ENCODE measurements around the gene CAST.

CAST gene

GRCh38 chr5:96709152-96709821, 47.1 kb downstream of the CAST start:
- Histone ChIP-seq H3K27ac (ENCODE audit: low read length) (no peak overlapping the region), H3K36me3 (ENCODE audit: control insufficient read depth in 2 of 2, insufficient read depth in 2 of 2, low read length in 2 of 2) (no peaks in the 10 kb centered on the region), H3K4me3 (ENCODE audit: low read length in 2 of 2) (no peak overlapping the region), H3K27me3 (ENCODE audit: control insufficient read depth in 1 of 2, insufficient read depth in 2 of 2, low read length in 2 of 2) (no peaks in the 10 kb centered on the region), H3K9ac (ENCODE audit: low read length in 2 of 2) (no peak overlapping the region), H3K4me1 (ENCODE audit: control insufficient read depth, insufficient read depth, low read length) (peaks cover 6% of the 10 kb centered on the region), H3K9me3 (ENCODE audit: control insufficient read depth in 2 of 2, low read length in 2 of 2) (no peaks in the 10 kb centered on the region)

- no peak overlapping the region for H3K27ac ChIP-seq (ENCODE audit: low read length)
- H3K27me3 ChIP-seq (ENCODE audit: control insufficient read depth in 1 of 2, insufficient read depth in 2 of 2, low read length in 2 of 2) = no peaks in the 10 kb centered on the region
- H3K4me3 ChIP-seq (ENCODE audit: low read length in 2 of 2) = no peak overlapping the region
- H3K36me3 ChIP-seq (ENCODE audit: control insufficient read depth in 2 of 2, insufficient read depth in 2 of 2, low read length in 2 of 2) = no peaks in the 10 kb centered on the region
- H3K4me1 ChIP-seq (ENCODE audit: control insufficient read depth, insufficient read depth, low read length) = peaks cover 10% of the 10 kb centered on the region
- no peaks in the 10 kb centered on the region for H3K9me3 ChIP-seq (ENCODE audit: control insufficient read depth in 2 of 2, low read length in 2 of 2)
- H3K9ac ChIP-seq (ENCODE audit: low read length in 2 of 2) = no peak overlapping the region
These were observed 50.0 kb downstream of the CAST start for GRCh38 chr5:96712100-96712746.

- Histone ChIP-seq H3K4me1 (ENCODE audit: control insufficient read depth, insufficient read depth, low read length) (peaks cover 6% of the 10 kb centered on the region), H3K9ac (ENCODE audit: low read length in 2 of 2) (no peak overlapping the region), H3K27ac (ENCODE audit: low read length) (peak overlapping the region; percentile 26), H3K4me3 (ENCODE audit: low read length in 2 of 2) (no peak overlapping the region), H3K27me3 (ENCODE audit: control insufficient read depth in 1 of 2, insufficient read depth in 2 of 2, low read length in 2 of 2) (no peaks in the 10 kb centered on the region), H3K36me3 (ENCODE audit: control insufficient read depth in 2 of 2, insufficient read depth in 2 of 2, low read length in 2 of 2) (no peaks in the 10 kb centered on the region), H3K9me3 (ENCODE audit: control insufficient read depth in 2 of 2, low read length in 2 of 2) (no peaks in the 10 kb centered on the region)
These were observed 52.3 kb downstream of the CAST start for GRCh38 chr5:96714450-96714849.

GRCh38 chr5:96714951-96715451, 52.8 kb downstream of the CAST start:
- H3K27me3 ChIP-seq (ENCODE audit: control insufficient read depth in 1 of 2, insufficient read depth in 2 of 2, low read length in 2 of 2) = no peaks in the 10 kb centered on the region
- H3K27ac ChIP-seq (ENCODE audit: low read length) = peak overlapping the region; percentile 26
- no peaks in the 10 kb centered on the region for H3K36me3 ChIP-seq (ENCODE audit: control insufficient read depth in 2 of 2, insufficient read depth in 2 of 2, low read length in 2 of 2)
- H3K9ac ChIP-seq (ENCODE audit: low read length in 2 of 2) = no peak overlapping the region
- no peak overlapping the region for H3K4me3 ChIP-seq (ENCODE audit: low read length in 2 of 2)
- H3K9me3 ChIP-seq (ENCODE audit: control insufficient read depth in 2 of 2, low read length in 2 of 2) = no peaks in the 10 kb centered on the region
- peaks cover 6% of the 10 kb centered on the region for H3K4me1 ChIP-seq (ENCODE audit: control insufficient read depth, insufficient read depth, low read length)

- Histone ChIP-seq H3K9me3 (ENCODE audit: control insufficient read depth in 2 of 2, low read length in 2 of 2) (no peaks in the 10 kb centered on the region), H3K27ac (ENCODE audit: low read length) (peak overlapping the region; percentile 26), H3K27me3 (ENCODE audit: control insufficient read depth in 1 of 2, insufficient read depth in 2 of 2, low read length in 2 of 2) (no peaks in the 10 kb centered on the region), H3K4me1 (ENCODE audit: control insufficient read depth, insufficient read depth, low read length) (peaks cover 6% of the 10 kb centered on the region), H3K4me3 (ENCODE audit: low read length in 2 of 2) (no peak overlapping the region), H3K9ac (ENCODE audit: low read length in 2 of 2) (no peak overlapping the region), H3K36me3 (ENCODE audit: control insufficient read depth in 2 of 2, insufficient read depth in 2 of 2, low read length in 2 of 2) (no peaks in the 10 kb centered on the region)
These were observed 53.8 kb downstream of the CAST start for GRCh38 chr5:96716007-96716406.

GRCh38 chr5:96716716-96717115, 54.5 kb downstream of the CAST start:
- no peaks in the 10 kb centered on the region for H3K9me3 ChIP-seq (ENCODE audit: control insufficient read depth in 2 of 2, low read length in 2 of 2)
- H3K36me3 ChIP-seq (ENCODE audit: control insufficient read depth in 2 of 2, insufficient read depth in 2 of 2, low read length in 2 of 2) = no peaks in the 10 kb centered on the region
- H3K27ac ChIP-seq (ENCODE audit: low read length) = peak overlapping the region; percentile 2
- H3K4me3 ChIP-seq (ENCODE audit: low read length in 2 of 2) = no peak overlapping the region
- H3K27me3 ChIP-seq (ENCODE audit: control insufficient read depth in 1 of 2, insufficient read depth in 2 of 2, low read length in 2 of 2) = no peaks in the 10 kb centered on the region
- peaks cover 10% of the 10 kb centered on the region for H3K4me1 ChIP-seq (ENCODE audit: control insufficient read depth, insufficient read depth, low read length)
- H3K9ac ChIP-seq (ENCODE audit: low read length in 2 of 2) = no peak overlapping the region

GRCh38 chr5:96717874-96718273, 55.7 kb downstream of the CAST start:
- no peak overlapping the region for H3K27ac ChIP-seq (ENCODE audit: low read length)
- H3K4me1 ChIP-seq (ENCODE audit: control insufficient read depth, insufficient read depth, low read length) = peaks cover 10% of the 10 kb centered on the region
- H3K9me3 ChIP-seq (ENCODE audit: control insufficient read depth in 2 of 2, low read length in 2 of 2) = no peaks in the 10 kb centered on the region
- no peaks in the 10 kb centered on the region for H3K36me3 ChIP-seq (ENCODE audit: control insufficient read depth in 2 of 2, insufficient read depth in 2 of 2, low read length in 2 of 2)
- no peaks in the 10 kb centered on the region for H3K27me3 ChIP-seq (ENCODE audit: control insufficient read depth in 1 of 2, insufficient read depth in 2 of 2, low read length in 2 of 2)
- H3K4me3 ChIP-seq (ENCODE audit: low read length in 2 of 2) = no peak overlapping the region
- H3K9ac ChIP-seq (ENCODE audit: low read length in 2 of 2) = no peak overlapping the region

- H3K9me3 ChIP-seq (ENCODE audit: control insufficient read depth in 2 of 2, low read length in 2 of 2) = no peaks in the 10 kb centered on the region
- no peak overlapping the region for H3K9ac ChIP-seq (ENCODE audit: low read length in 2 of 2)
- no peaks in the 10 kb centered on the region for H3K36me3 ChIP-seq (ENCODE audit: control insufficient read depth in 2 of 2, insufficient read depth in 2 of 2, low read length in 2 of 2)
- no peak overlapping the region for H3K4me3 ChIP-seq (ENCODE audit: low read length in 2 of 2)
- no peaks in the 10 kb centered on the region for H3K27me3 ChIP-seq (ENCODE audit: control insufficient read depth in 1 of 2, insufficient read depth in 2 of 2, low read length in 2 of 2)
- peaks cover 10% of the 10 kb centered on the region for H3K4me1 ChIP-seq (ENCODE audit: control insufficient read depth, insufficient read depth, low read length)
- no peak overlapping the region for H3K27ac ChIP-seq (ENCODE audit: low read length)
These were observed 56.5 kb downstream of the CAST start for GRCh38 chr5:96718635-96719077.

GRCh38 chr5:96720408-96720807, 58.2 kb downstream of the CAST start:
- Histone ChIP-seq H3K9me3 (ENCODE audit: control insufficient read depth in 2 of 2, low read length in 2 of 2) (no peaks in the 10 kb centered on the region), H3K27ac (ENCODE audit: low read length) (no peak overlapping the region), H3K27me3 (ENCODE audit: control insufficient read depth in 1 of 2, insufficient read depth in 2 of 2, low read length in 2 of 2) (no peaks in the 10 kb centered on the region), H3K4me3 (ENCODE audit: low read length in 2 of 2) (no peak overlapping the region), H3K4me1 (ENCODE audit: control insufficient read depth, insufficient read depth, low read length) (peaks cover 7% of the 10 kb centered on the region), H3K36me3 (ENCODE audit: control insufficient read depth in 2 of 2, insufficient read depth in 2 of 2, low read length in 2 of 2) (peaks cover 0 to 3% of the 10 kb centered on the region in 2 donors), H3K9ac (ENCODE audit: low read length in 2 of 2) (no peak overlapping the region)

GRCh38 chr5:96721351-96721977, 59.3 kb downstream of the CAST start:
- peaks cover 7% of the 10 kb centered on the region for H3K4me1 ChIP-seq (ENCODE audit: control insufficient read depth, insufficient read depth, low read length)
- no peak overlapping the region for H3K4me3 ChIP-seq (ENCODE audit: low read length in 2 of 2)
- H3K9ac ChIP-seq (ENCODE audit: low read length in 2 of 2) = no peak overlapping the region
- H3K27me3 ChIP-seq (ENCODE audit: control insufficient read depth in 1 of 2, insufficient read depth in 2 of 2, low read length in 2 of 2) = no peaks in the 10 kb centered on the region
- peaks cover 0 to 3% of the 10 kb centered on the region in 2 donors for H3K36me3 ChIP-seq (ENCODE audit: control insufficient read depth in 2 of 2, insufficient read depth in 2 of 2, low read length in 2 of 2)
- H3K9me3 ChIP-seq (ENCODE audit: control insufficient read depth in 2 of 2, low read length in 2 of 2) = no peaks in the 10 kb centered on the region
- no peak overlapping the region for H3K27ac ChIP-seq (ENCODE audit: low read length)

Measured in stomach smooth muscle (tissue), 2 donors.